ENCODE data around the gene SATL1.

Gene SATL1

GRCh38 chrX:85221361-85221760, 22.2 kb downstream of the SATL1 start:
- Histone ChIP-seq H3K27me3 (replicated peaks in 2 of 5; ENCODE audit: control insufficient read depth in 4 of 5, insufficient read depth in 5 of 5, low read length in 4 of 5) (no peaks in the 10 kb centered on the region), H3K27ac (ENCODE audit: insufficient read depth in 1 of 2, low read depth in 1 of 2, low read length in 2 of 2, poor library complexity in 1 of 2, severe bottlenecking in 2 of 2) (no peak overlapping the region), H3K36me3 (ENCODE audit: control insufficient read depth in 4 of 4, insufficient read depth in 4 of 4, low read length in 3 of 4) (no peaks in the 10 kb centered on the region), H3K4me1 (ENCODE audit: control extremely low read depth in 1 of 4, control insufficient read depth in 4 of 4, insufficient read depth in 4 of 4, low read length in 3 of 4) (no peaks in the 10 kb centered on the region), H3K4me3 (ENCODE audit: control insufficient read depth in 1 of 7, extremely low read depth in 1 of 7, insufficient read depth in 4 of 7, low read depth in 2 of 7, low read length in 6 of 7) (no peak overlapping the region), H3K9me3 (ENCODE audit: control extremely low read depth in 1 of 5, control insufficient read depth in 4 of 5, insufficient read depth in 2 of 5, low read depth in 1 of 5, low read length in 4 of 5) (no peaks in the 10 kb centered on the region)
- WGBS (ENCODE audit: insufficient coverage), result no CpG with 5 or more reads among the region's 1 CpG
- DNase-seq, result no peak
- ChIA-PET CTCF (no interaction called here), POLR2A (no interaction called here)

- Histone ChIP-seq H3K27me3 (replicated peaks in 2 of 5; ENCODE audit: control insufficient read depth in 4 of 5, insufficient read depth in 5 of 5, low read length in 4 of 5) (no peaks in the 10 kb centered on the region), H3K4me3 (ENCODE audit: control insufficient read depth in 1 of 7, extremely low read depth in 1 of 7, insufficient read depth in 4 of 7, low read depth in 2 of 7, low read length in 6 of 7) (no peak overlapping the region), H3K9me3 (ENCODE audit: control extremely low read depth in 1 of 5, control insufficient read depth in 4 of 5, insufficient read depth in 2 of 5, low read depth in 1 of 5, low read length in 4 of 5) (no peaks in the 10 kb centered on the region), H3K36me3 (ENCODE audit: control insufficient read depth in 4 of 4, insufficient read depth in 4 of 4, low read length in 3 of 4) (no peaks in the 10 kb centered on the region), H3K27ac (ENCODE audit: insufficient read depth in 1 of 2, low read depth in 1 of 2, low read length in 2 of 2, poor library complexity in 1 of 2, severe bottlenecking in 2 of 2) (no peak overlapping the region), H3K4me1 (ENCODE audit: control extremely low read depth in 1 of 4, control insufficient read depth in 4 of 4, insufficient read depth in 4 of 4, low read length in 3 of 4) (no peaks in the 10 kb centered on the region)
- DNase-seq, result no peak
- 67% methylated on average over 1 of the region's 1 CpG for WGBS (ENCODE audit: insufficient coverage)
- POLR2A ChIA-PET, result no interaction called here
- CTCF ChIA-PET, result no interaction called here
Observed at GRCh38 chrX:85215946-85216345, 27.6 kb downstream of the SATL1 start.

GRCh38 chrX:85213792-85214530, 29.6 kb downstream of the SATL1 start:
- DNase-seq, result no peak
- POLR2A ChIA-PET, result no interaction called here
- 73% methylated on average over 1 of the region's 3 CpGs for WGBS (ENCODE audit: insufficient coverage)
- Histone ChIP-seq H3K36me3 (ENCODE audit: control insufficient read depth in 4 of 4, insufficient read depth in 4 of 4, low read length in 3 of 4) (no peaks in the 10 kb centered on the region), H3K4me3 (ENCODE audit: control insufficient read depth in 1 of 7, extremely low read depth in 1 of 7, insufficient read depth in 4 of 7, low read depth in 2 of 7, low read length in 6 of 7) (no peak overlapping the region), H3K27ac (ENCODE audit: insufficient read depth in 1 of 2, low read depth in 1 of 2, low read length in 2 of 2, poor library complexity in 1 of 2, severe bottlenecking in 2 of 2) (no peak overlapping the region), H3K27me3 (replicated peaks in 2 of 5; ENCODE audit: control insufficient read depth in 4 of 5, insufficient read depth in 5 of 5, low read length in 4 of 5) (no peaks in the 10 kb centered on the region), H3K9me3 (ENCODE audit: control extremely low read depth in 1 of 5, control insufficient read depth in 4 of 5, insufficient read depth in 2 of 5, low read depth in 1 of 5, low read length in 4 of 5) (no peaks in the 10 kb centered on the region), H3K4me1 (ENCODE audit: control extremely low read depth in 1 of 4, control insufficient read depth in 4 of 4, insufficient read depth in 4 of 4, low read length in 3 of 4) (no peaks in the 10 kb centered on the region)
- CTCF ChIA-PET, result no interaction called here

- Histone ChIP-seq H3K4me3 (ENCODE audit: control insufficient read depth in 1 of 7, extremely low read depth in 1 of 7, insufficient read depth in 4 of 7, low read depth in 2 of 7, low read length in 6 of 7) (no peak overlapping the region), H3K4me1 (ENCODE audit: control extremely low read depth in 1 of 4, control insufficient read depth in 4 of 4, insufficient read depth in 4 of 4, low read length in 3 of 4) (no peaks in the 10 kb centered on the region), H3K36me3 (ENCODE audit: control insufficient read depth in 4 of 4, insufficient read depth in 4 of 4, low read length in 3 of 4) (no peaks in the 10 kb centered on the region), H3K27ac (ENCODE audit: insufficient read depth in 1 of 2, low read depth in 1 of 2, low read length in 2 of 2, poor library complexity in 1 of 2, severe bottlenecking in 2 of 2) (no peak overlapping the region), H3K9me3 (ENCODE audit: control extremely low read depth in 1 of 5, control insufficient read depth in 4 of 5, insufficient read depth in 2 of 5, low read depth in 1 of 5, low read length in 4 of 5) (no peaks in the 10 kb centered on the region), H3K27me3 (replicated peaks in 2 of 5; ENCODE audit: control insufficient read depth in 4 of 5, insufficient read depth in 5 of 5, low read length in 4 of 5) (no peaks in the 10 kb centered on the region)
- CTCF ChIA-PET, result no interaction called here
- WGBS (ENCODE audit: insufficient coverage), result 85% methylated on average over 8 of the region's 8 CpGs
- DNase-seq, result no peak
- POLR2A ChIA-PET, result no interaction called here
Observed at GRCh38 chrX:85203461-85203970, 40.1 kb downstream of the SATL1 start.

- whole genome bisulfite sequencing (ENCODE audit: insufficient coverage), result no CpG with 5 or more reads among the region's 1 CpG
- DNase-seq, result no peak
- no peaks in the 10 kb centered on the region for H3K27me3 ChIP-seq (replicated peaks in 2 of 5; ENCODE audit: control insufficient read depth in 4 of 5, insufficient read depth in 5 of 5, low read length in 4 of 5)
- CTCF ChIA-PET, result no interaction called here
- POLR2A ChIA-PET, result no interaction called here
- H3K4me1 ChIP-seq (ENCODE audit: control extremely low read depth in 1 of 4, control insufficient read depth in 4 of 4, insufficient read depth in 4 of 4, low read length in 3 of 4), result no peaks in the 10 kb centered on the region
- H3K27ac ChIP-seq (ENCODE audit: insufficient read depth in 1 of 2, low read depth in 1 of 2, low read length in 2 of 2, poor library complexity in 1 of 2, severe bottlenecking in 2 of 2), result no peak overlapping the region
- H3K4me3 ChIP-seq (ENCODE audit: control insufficient read depth in 1 of 7, extremely low read depth in 1 of 7, insufficient read depth in 4 of 7, low read depth in 2 of 7, low read length in 6 of 7), result no peak overlapping the region
- no peaks in the 10 kb centered on the region for H3K36me3 ChIP-seq (ENCODE audit: control insufficient read depth in 4 of 4, insufficient read depth in 4 of 4, low read length in 3 of 4)
- no peaks in the 10 kb centered on the region for H3K9me3 ChIP-seq (ENCODE audit: control extremely low read depth in 1 of 5, control insufficient read depth in 4 of 5, insufficient read depth in 2 of 5, low read depth in 1 of 5, low read length in 4 of 5)
Observed at GRCh38 chrX:85196319-85196718, 47.3 kb downstream of the SATL1 start.

DNA sequence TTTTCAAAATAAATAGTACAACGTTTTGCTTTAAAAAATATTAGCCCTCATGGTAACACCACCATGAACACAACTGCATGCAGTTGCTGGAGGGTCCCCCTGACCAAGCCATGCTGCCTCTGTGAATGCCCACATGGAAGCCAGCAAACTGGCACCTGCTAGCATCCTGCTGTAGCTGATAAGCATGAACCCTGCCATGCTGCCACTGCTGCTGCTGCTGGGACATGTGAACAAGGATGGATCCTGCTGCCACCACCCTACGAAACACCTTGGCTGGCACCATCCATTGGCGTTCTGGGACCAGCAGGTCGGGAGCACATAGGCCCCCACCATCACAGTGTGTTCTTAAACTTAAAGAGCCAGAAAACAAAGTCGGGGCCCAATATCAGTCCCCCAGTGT, 83.9 kb downstream of the SATL1 start:
- ChIA-PET POLR2A (no interaction called here), CTCF (interaction anchor here (0.6 kb wide), 1 partner anchor 149 kb away, joined by 3 read pairs; no protein-coding TSS in a partner anchor)
- no peak overlapping the region for H3K27ac ChIP-seq (ENCODE audit: insufficient read depth in 1 of 2, low read depth in 1 of 2, low read length in 2 of 2, poor library complexity in 1 of 2, severe bottlenecking in 2 of 2)
- WGBS (ENCODE audit: insufficient coverage), result 100% methylated on average over 3 of the region's 5 CpGs
- DNase-seq, result no peak
- no peak overlapping the region for H3K4me3 ChIP-seq (ENCODE audit: control insufficient read depth in 1 of 7, extremely low read depth in 1 of 7, insufficient read depth in 4 of 7, low read depth in 2 of 7, low read length in 6 of 7)
- H3K36me3 ChIP-seq (ENCODE audit: control insufficient read depth in 4 of 4, insufficient read depth in 4 of 4, low read length in 3 of 4), result no peaks in the 10 kb centered on the region
- H3K27me3 ChIP-seq (replicated peaks in 2 of 5; ENCODE audit: control insufficient read depth in 4 of 5, insufficient read depth in 5 of 5, low read length in 4 of 5), result no peaks in the 10 kb centered on the region
- H3K9me3 ChIP-seq (ENCODE audit: control extremely low read depth in 1 of 5, control insufficient read depth in 4 of 5, insufficient read depth in 2 of 5, low read depth in 1 of 5, low read length in 4 of 5), result no peaks in the 10 kb centered on the region
- no peaks in the 10 kb centered on the region for H3K4me1 ChIP-seq (ENCODE audit: control extremely low read depth in 1 of 4, control insufficient read depth in 4 of 4, insufficient read depth in 4 of 4, low read length in 3 of 4)

DNA sequence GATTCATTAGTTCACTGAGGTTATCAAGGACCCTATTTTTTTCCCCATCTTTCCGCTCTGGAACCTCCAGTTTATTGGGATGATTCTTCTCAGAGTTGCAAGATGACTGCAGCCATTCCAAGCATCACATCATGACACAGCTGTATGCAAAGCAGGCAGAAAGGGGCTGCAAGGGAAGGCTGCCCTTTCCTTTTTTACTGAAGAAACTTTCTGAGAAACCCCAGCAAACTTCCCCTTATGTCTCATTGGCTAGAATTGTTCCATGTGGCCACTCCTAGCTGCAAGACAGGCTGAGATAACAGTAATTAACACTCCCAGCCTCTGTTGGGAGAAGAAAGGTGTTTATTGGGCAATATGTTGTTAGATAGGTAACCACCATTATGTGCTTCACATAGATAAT, 102.6 kb downstream of the SATL1 start:
- WGBS (ENCODE audit: insufficient coverage), result 71% methylated on average over 1 of the region's 1 CpG
- no peak for DNase-seq
- Histone ChIP-seq H3K27ac (ENCODE audit: insufficient read depth in 1 of 2, low read depth in 1 of 2, low read length in 2 of 2, poor library complexity in 1 of 2, severe bottlenecking in 2 of 2) (no peak overlapping the region), H3K4me1 (ENCODE audit: control extremely low read depth in 1 of 4, control insufficient read depth in 4 of 4, insufficient read depth in 4 of 4, low read length in 3 of 4) (no peaks in the 10 kb centered on the region), H3K9me3 (ENCODE audit: control extremely low read depth in 1 of 5, control insufficient read depth in 4 of 5, insufficient read depth in 2 of 5, low read depth in 1 of 5, low read length in 4 of 5) (no peaks in the 10 kb centered on the region), H3K36me3 (ENCODE audit: control insufficient read depth in 4 of 4, insufficient read depth in 4 of 4, low read length in 3 of 4) (no peaks in the 10 kb centered on the region), H3K27me3 (replicated peaks in 2 of 5; ENCODE audit: control insufficient read depth in 4 of 5, insufficient read depth in 5 of 5, low read length in 4 of 5) (peaks cover 0 to 2% (median 0%) of the 10 kb centered on the region in 5 experiments), H3K4me3 (ENCODE audit: control insufficient read depth in 1 of 7, extremely low read depth in 1 of 7, insufficient read depth in 4 of 7, low read depth in 2 of 7, low read length in 6 of 7) (no peak overlapping the region)
- ChIA-PET CTCF (no interaction called here), POLR2A (no interaction called here)
